ENCODE results near the gene ANAPC5.
A peak's percentile ranks its signal among the peaks of the same experiment; 100 is the strongest.
"Not testable (repeated sequence)": the region's sequence is repeated elsewhere in the genome, so short reads cannot be mapped to it uniquely, and the experiment has no call there.

ANAPC5 gene

DNA sequence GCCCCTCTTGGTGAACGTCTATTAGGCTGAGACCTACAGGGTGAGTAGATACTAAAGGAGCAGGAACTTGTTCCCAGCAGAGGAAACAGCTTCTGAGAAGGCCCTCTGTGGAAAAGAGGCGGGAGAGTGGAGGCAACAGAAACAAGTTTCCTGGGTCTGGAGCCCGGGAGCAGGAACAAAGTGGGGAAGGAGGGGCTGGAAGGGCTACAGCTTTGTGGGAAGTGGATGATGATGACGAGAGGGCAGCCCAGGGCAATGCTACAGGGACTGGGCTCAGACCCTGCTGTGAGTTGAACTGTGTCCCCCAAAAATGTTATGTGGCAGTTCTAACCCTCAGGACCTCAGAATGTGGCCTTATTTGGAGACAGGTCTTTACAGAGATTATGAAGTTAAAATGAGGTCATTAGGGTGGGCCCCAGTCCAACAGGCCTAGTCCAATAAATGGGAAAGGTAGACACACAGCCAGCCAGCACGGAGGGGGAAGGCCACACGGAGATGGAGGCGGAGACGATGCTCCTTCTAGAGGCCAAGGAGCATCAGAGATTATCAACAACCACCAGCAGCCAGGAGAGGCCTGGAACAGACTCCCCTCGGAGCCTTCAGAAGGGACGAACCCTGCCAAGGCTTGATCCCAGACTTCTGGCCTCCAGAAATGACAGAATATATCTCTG lies 70.0 kb downstream of the ANAPC5 start:
- Histone ChIP-seq H3K56ac (ENCODE audit: low read length) (peak overlapping the region; percentile 78), H4K8ac (ENCODE audit: low read depth, low read length) (no peak overlapping the region), H3K27me3 (ENCODE audit: insufficient read depth, low read length, poor library complexity) (no peaks in the 10 kb centered on the region), H3K79me2 (ENCODE audit: control insufficient read depth, insufficient read depth, low read length) (peaks cover 46% of the 10 kb centered on the region), H2BK5ac (ENCODE audit: low read length) (peak overlapping the region; percentile 82), H3K27ac (ENCODE audit: low read depth, low read length) (peak overlapping the region; percentile 63), H2AK5ac (ENCODE audit: low read length) (peak overlapping the region; percentile 65), H3K79me1 (ENCODE audit: low read length) (peaks cover 13% of the 10 kb centered on the region), H3K36me3 (ENCODE audit: control insufficient read depth, insufficient read depth, low read length) (peaks cover 1% of the 10 kb centered on the region), H3K4me2 (ENCODE audit: low read length) (no peak overlapping the region), H3K18ac (ENCODE audit: low read length) (peak overlapping the region; percentile 35), H4K5ac (ENCODE audit: low read length) (peak overlapping the region; percentile 73), H2BK120ac (ENCODE audit: low read depth, low read length) (peak overlapping the region; percentile 46), H3K4me1 (ENCODE audit: control insufficient read depth, low read depth, low read length) (peaks cover 16% of the 10 kb centered on the region), H3K23ac (ENCODE audit: low read length) (no peak overlapping the region), H3K9ac (ENCODE audit: low read length) (no peak overlapping the region), H3K4me3 (ENCODE audit: low read length) (no peak overlapping the region), H3K4ac (ENCODE audit: low read depth, low read length) (peak overlapping the region; percentile 73), H2BK15ac (replicated peaks; ENCODE audit: low read depth) (no peak overlapping the region)
- DNase-seq = peak; percentile 30
- no CpG with 5 or more reads among the region's 10 CpGs for WGBS (ENCODE audit: extremely low coverage, insufficient coverage, low lambda C conversion rate)

- not testable (repeated sequence) for H3K4me2 ChIP-seq (ENCODE audit: low read length); H2AK5ac ChIP-seq (ENCODE audit: low read length); H3K9ac ChIP-seq (ENCODE audit: low read length); H3K36me3 ChIP-seq (ENCODE audit: control insufficient read depth, insufficient read depth, low read length); H3K4me3 ChIP-seq (ENCODE audit: low read length); H3K27me3 ChIP-seq (ENCODE audit: insufficient read depth, low read length, poor library complexity); H4K5ac ChIP-seq (ENCODE audit: low read length); H4K8ac ChIP-seq (ENCODE audit: low read depth, low read length); DNase-seq; H3K23ac ChIP-seq (ENCODE audit: low read length)
- WGBS (ENCODE audit: extremely low coverage, insufficient coverage, low lambda C conversion rate) = no CpG with 5 or more reads among the region's 14 CpGs
- peak overlapping the region; percentile 50 for H3K27ac ChIP-seq (ENCODE audit: low read depth, low read length)
- H3K79me1 ChIP-seq (ENCODE audit: low read length) = peaks cover 16% of the 10 kb centered on the region
- peak overlapping the region; percentile 12 for H3K56ac ChIP-seq (ENCODE audit: low read length)
- H3K4ac ChIP-seq (ENCODE audit: low read depth, low read length) = peak overlapping the region; percentile 38
- peak overlapping the region; percentile 28 for H3K18ac ChIP-seq (ENCODE audit: low read length)
- H3K4me1 ChIP-seq (ENCODE audit: control insufficient read depth, low read depth, low read length) = peaks cover 16% of the 10 kb centered on the region
- peak overlapping the region; percentile 89 for H2BK120ac ChIP-seq (ENCODE audit: low read depth, low read length)
- peak overlapping the region; percentile 53 for H2BK5ac ChIP-seq (ENCODE audit: low read length)
- peaks cover 46% of the 10 kb centered on the region for H3K79me2 ChIP-seq (ENCODE audit: control insufficient read depth, insufficient read depth, low read length)
- peak overlapping the region; percentile 21 for H2BK15ac ChIP-seq (replicated peaks; ENCODE audit: low read depth)
Measured at GRCh38 chr12:121281116-121281515, 71.1 kb downstream of the ANAPC5 start.

DNA sequence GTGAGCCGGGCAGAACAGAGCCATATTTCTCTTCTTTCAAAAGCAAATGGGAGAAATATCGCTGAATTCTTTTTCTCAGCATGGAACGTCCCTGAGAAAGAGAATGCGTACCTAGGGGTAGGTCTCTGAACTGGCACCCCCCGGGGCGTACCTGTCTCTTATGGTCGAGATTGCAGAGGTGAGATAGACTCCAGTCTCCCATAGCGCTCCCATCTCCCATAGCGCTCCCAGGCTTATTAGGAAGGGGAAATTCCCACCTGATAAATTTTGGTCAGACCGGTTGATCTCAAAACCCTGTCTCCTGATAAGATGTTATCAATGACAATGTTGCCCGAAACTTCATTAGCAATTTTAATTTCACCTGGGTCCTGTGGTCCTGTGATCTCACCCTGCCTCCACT lies 71.7 kb downstream of the ANAPC5 start:
- not testable (repeated sequence) for H4K8ac ChIP-seq (ENCODE audit: low read depth, low read length); H3K27ac ChIP-seq (ENCODE audit: low read depth, low read length); H2AK5ac ChIP-seq (ENCODE audit: low read length); H3K9ac ChIP-seq (ENCODE audit: low read length); H3K36me3 ChIP-seq (ENCODE audit: control insufficient read depth, insufficient read depth, low read length); H2BK15ac ChIP-seq (replicated peaks; ENCODE audit: low read depth); H4K5ac ChIP-seq (ENCODE audit: low read length); H3K23ac ChIP-seq (ENCODE audit: low read length); H3K56ac ChIP-seq (ENCODE audit: low read length); H2BK120ac ChIP-seq (ENCODE audit: low read depth, low read length); H3K4me2 ChIP-seq (ENCODE audit: low read length); H3K4ac ChIP-seq (ENCODE audit: low read depth, low read length); H3K18ac ChIP-seq (ENCODE audit: low read length); H2BK5ac ChIP-seq (ENCODE audit: low read length); H3K4me3 ChIP-seq (ENCODE audit: low read length); H3K27me3 ChIP-seq (ENCODE audit: insufficient read depth, low read length, poor library complexity)
- H3K4me1 ChIP-seq (ENCODE audit: control insufficient read depth, low read depth, low read length) = peaks cover 16% of the 10 kb centered on the region
- peak; percentile 82 for DNase-seq
- H3K79me2 ChIP-seq (ENCODE audit: control insufficient read depth, insufficient read depth, low read length) = peaks cover 41% of the 10 kb centered on the region
- no CpG with 5 or more reads among the region's 11 CpGs for WGBS (ENCODE audit: extremely low coverage, insufficient coverage, low lambda C conversion rate)
- H3K79me1 ChIP-seq (ENCODE audit: low read length) = peaks cover 14% of the 10 kb centered on the region

DNA sequence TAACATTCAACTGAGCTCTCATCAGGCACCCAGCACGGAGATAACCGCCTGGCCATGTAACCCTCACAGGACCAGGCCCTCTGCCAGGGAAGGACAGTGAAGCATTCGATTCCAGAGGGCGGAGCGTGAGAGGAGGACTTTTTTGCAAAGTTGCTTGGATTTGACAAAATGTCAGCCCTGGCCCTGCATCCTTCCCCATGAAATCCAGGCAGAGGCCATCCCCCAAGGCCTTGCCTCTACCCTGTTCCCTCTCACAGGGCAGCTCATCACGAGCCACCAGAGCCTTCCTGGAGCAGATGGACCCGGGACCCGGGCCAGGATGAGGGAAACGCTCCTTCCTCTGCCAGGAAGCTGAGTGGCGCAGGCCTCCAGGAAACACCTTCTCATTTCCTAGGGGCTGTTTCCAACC lies 72.7 kb downstream of the ANAPC5 start:
- Histone ChIP-seq H3K9ac (ENCODE audit: low read length) (peak overlapping the region; percentile 12), H3K4me1 (ENCODE audit: control insufficient read depth, low read depth, low read length) (peaks cover 16% of the 10 kb centered on the region), H3K4ac (ENCODE audit: low read depth, low read length) (peak overlapping the region; percentile 40), H2BK15ac (replicated peaks; ENCODE audit: low read depth) (no peak overlapping the region), H3K36me3 (ENCODE audit: control insufficient read depth, insufficient read depth, low read length) (peaks cover 1% of the 10 kb centered on the region), H4K8ac (ENCODE audit: low read depth, low read length) (no peak overlapping the region), H3K27ac (ENCODE audit: low read depth, low read length) (peak overlapping the region; percentile 18), H3K79me1 (ENCODE audit: low read length) (peaks cover 14% of the 10 kb centered on the region), H3K27me3 (ENCODE audit: insufficient read depth, low read length, poor library complexity) (no peaks in the 10 kb centered on the region), H3K18ac (ENCODE audit: low read length) (peak overlapping the region; percentile 52), H2BK120ac (ENCODE audit: low read depth, low read length) (no peak overlapping the region), H3K56ac (ENCODE audit: low read length) (peak overlapping the region; percentile 82), H2BK5ac (ENCODE audit: low read length) (peak overlapping the region; percentile 49), H3K4me2 (ENCODE audit: low read length) (no peak overlapping the region), H3K4me3 (ENCODE audit: low read length) (no peak overlapping the region), H3K79me2 (ENCODE audit: control insufficient read depth, insufficient read depth, low read length) (peaks cover 35% of the 10 kb centered on the region), H2AK5ac (ENCODE audit: low read length) (peak overlapping the region; percentile 15), H3K23ac (ENCODE audit: low read length) (no peak overlapping the region), H4K5ac (ENCODE audit: low read length) (peak overlapping the region; percentile 1)
- DNase-seq = no peak
- no CpG with 5 or more reads among the region's 10 CpGs for WGBS (ENCODE audit: extremely low coverage, insufficient coverage, low lambda C conversion rate)

- no CpG with 5 or more reads among the region's 13 CpGs for WGBS (ENCODE audit: extremely low coverage, insufficient coverage, low lambda C conversion rate)
- Histone ChIP-seq H3K18ac (ENCODE audit: low read length) (peak overlapping the region; percentile 52), H2BK120ac (ENCODE audit: low read depth, low read length) (no peak overlapping the region), H3K56ac (ENCODE audit: low read length) (peak overlapping the region; percentile 82), H3K4ac (ENCODE audit: low read depth, low read length) (peak overlapping the region; percentile 40), H2AK5ac (ENCODE audit: low read length) (peak overlapping the region; percentile 41), H3K36me3 (ENCODE audit: control insufficient read depth, insufficient read depth, low read length) (peaks cover 1% of the 10 kb centered on the region), H3K4me3 (ENCODE audit: low read length) (no peak overlapping the region), H2BK5ac (ENCODE audit: low read length) (peak overlapping the region; percentile 49), H3K4me1 (ENCODE audit: control insufficient read depth, low read depth, low read length) (peaks cover 16% of the 10 kb centered on the region), H3K23ac (ENCODE audit: low read length) (no peak overlapping the region), H3K4me2 (ENCODE audit: low read length) (no peak overlapping the region), H3K79me1 (ENCODE audit: low read length) (peaks cover 15% of the 10 kb centered on the region), H4K5ac (ENCODE audit: low read length) (peak overlapping the region; percentile 1), H3K79me2 (ENCODE audit: control insufficient read depth, insufficient read depth, low read length) (peaks cover 34% of the 10 kb centered on the region), H3K27me3 (ENCODE audit: insufficient read depth, low read length, poor library complexity) (no peaks in the 10 kb centered on the region), H3K27ac (ENCODE audit: low read depth, low read length) (no peak overlapping the region), H2BK15ac (replicated peaks; ENCODE audit: low read depth) (no peak overlapping the region), H3K9ac (ENCODE audit: low read length) (peak overlapping the region; percentile 12), H4K8ac (ENCODE audit: low read depth, low read length) (no peak overlapping the region)
- DNase-seq = no peak
Measured at GRCh38 chr12:121279071-121279375, 73.2 kb downstream of the ANAPC5 start.
